GM19467 (cell line): Measurements from ENCODE around the gene WNT7B.

ENCODE experiments used
- ATAC-seq: cut with Tn5 transposase; IDR thresholded peaks from one replicate; pipeline ENCODE4 v1.9.1; 2021; ENCODE audit warnings: mild to moderate bottlenecking, moderate library complexity; ENCODE audit not compliant: unreplicated experiment

Gene WNT7B

DNA sequence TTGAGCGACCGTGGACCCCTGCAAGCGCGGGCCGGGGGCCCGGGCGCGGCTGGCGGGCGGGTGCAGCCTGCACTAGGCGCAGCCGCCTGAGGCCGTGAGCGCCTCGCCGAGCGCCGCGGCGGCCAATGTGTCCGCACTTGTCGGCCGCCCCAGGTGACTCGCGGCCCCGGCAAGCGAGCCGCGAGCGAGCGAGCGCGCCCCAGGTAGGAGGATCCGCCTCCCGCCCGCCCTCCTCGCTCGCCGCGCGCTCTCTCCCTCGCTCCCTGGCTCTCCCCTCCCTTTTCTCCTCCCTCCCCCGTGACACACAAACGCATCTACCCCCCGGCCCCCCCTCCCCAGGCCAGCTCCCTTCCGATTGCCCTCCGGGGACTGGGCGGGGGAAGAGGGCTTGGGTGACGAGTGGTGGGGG lies at the start of gene WNT7B:
Gene WNT7B (minus strand): TSS at position 160 of the 409 bp plus-strand sequence. CDS start 408 bp downstream, outside the sequence.
- no peak for ATAC-seq

DNA sequence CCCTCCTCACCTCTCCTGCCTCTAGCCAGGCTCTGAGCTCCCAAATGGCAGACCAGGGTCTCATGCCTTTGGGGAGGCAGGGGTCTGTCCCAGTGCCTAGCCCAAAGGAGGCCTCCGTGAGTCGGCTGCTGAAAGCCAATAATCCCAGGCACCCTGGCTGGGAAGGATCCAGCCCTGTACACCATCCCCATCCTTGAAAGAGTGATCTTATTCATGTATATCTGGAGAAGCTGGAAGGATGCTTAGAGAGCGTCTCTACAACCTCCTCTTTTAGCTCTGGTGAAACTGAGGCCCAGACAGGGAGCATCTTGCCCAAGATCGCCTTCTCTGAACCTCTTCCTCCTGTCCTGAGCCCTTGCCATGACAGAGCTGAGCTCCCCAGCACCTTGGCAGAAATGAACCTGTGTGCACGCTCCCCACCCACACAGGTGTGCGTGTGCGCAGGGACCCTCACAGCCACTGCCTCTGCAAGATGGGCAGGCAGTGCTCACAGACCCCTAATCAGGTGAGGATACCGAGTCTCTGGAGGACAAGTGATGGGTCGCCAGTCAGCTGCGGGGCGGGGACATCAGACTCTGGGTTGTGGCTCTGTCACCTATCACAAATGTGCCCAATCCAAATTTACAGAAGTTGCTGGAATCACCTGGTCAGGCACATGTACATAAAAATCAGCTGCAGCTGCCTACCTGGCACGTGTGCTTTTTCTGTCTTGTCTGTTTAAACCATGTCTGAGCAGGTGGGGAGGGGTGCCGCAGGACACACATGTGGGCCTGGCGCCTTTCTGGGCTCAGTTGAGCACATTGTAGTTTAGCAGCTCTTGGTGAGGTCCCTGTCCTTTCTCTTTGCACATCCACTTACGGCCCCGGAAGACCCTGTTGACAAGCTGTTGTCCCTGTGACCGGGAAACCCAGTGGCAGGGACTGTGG lies 49.3 kb upstream of the WNT7B start:
- ATAC-seq = no peak

DNA sequence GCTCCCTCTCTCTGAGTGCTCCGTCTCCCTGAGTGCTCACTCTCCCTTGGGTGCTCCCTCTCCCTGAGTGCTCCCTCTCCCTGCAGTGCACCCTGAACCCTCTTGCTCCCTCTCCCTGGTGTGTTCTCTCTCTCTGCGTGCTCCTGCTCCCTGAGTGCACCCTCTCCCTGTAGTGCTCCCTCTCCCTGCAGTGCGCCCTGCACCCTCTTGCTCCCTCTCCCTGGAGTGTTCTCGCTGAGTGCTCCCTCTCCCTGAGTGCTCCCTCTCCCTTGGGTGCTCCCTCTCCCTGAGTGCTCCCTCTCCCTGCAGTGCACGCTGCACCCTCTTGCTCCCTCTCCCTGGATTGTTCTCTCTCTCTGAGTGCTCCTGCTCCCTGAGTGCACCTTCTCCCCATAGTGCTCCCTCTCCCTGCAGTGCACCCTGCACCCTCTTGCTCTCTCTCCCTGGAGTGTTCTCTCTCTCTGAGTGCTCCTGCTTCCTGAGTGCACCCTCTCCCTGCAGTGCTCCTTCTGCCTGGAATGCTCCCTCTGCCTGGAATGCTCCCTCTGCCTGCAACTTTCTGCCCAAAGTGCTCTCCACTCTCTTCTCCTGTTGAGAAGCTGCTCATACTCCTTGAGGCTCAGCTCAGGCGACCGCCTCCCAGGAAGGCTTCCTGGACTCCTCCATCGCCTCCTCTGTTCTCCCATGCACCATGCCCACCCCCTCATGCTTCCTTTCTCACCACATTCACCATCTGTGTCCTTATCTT lies 48.4 kb upstream of the WNT7B start:
- no peak for ATAC-seq

DNA sequence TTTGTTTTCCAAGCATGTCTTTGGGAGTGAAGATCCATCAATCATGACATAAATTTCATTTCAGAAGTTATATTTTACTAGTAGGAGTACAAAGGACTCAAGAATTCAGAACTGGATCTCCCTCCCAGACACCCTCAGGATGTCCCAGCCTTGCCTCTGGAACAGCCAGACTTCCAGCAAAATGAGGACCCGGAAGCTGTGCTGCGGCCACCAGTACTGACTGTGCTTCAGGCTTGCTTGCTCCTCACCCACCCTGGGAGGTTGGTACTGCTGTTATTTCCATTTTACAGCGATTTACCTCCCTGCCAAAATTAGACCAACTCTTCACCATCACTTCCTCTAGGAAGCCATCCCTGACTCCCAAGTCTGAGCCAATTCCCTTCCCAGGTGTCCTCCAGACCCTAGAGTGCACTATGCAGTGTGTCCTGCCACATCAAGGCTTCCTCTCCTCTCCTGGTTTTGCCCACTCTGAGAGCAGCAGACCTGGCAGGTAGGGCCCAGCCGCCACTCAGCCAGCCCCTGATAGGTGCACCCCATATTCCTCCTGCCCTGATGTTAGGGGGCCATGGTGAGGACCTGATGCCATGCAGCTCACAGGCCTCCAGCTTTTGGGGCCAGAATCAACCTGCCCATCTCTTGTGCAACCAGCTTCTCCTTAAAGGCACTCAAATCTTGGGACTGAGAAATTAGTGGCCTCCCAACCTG lies 47.3 kb upstream of the WNT7B start:
- ATAC-seq = no peak

DNA sequence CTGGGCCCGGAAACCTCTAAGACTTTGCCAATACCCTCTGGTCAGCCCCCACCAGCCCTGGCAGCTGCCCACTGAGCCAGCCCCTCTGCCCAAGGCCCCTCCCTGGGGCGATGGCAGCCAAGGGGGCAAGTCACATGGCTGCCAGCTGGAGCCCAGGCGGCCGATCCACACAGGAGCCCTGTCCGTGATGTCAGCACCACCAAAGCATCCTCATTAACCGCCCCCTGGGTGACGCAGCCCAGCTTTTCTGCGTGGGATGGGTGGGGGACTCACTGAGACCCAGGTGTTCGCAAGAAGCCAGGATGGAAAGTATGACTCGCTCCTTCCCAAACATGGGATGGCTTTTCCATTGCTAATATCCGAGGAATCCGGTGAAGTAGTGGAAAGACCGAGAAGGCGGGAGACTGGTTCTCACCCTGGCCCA lies 46.6 kb upstream of the WNT7B start:
- ATAC-seq = no peak

DNA sequence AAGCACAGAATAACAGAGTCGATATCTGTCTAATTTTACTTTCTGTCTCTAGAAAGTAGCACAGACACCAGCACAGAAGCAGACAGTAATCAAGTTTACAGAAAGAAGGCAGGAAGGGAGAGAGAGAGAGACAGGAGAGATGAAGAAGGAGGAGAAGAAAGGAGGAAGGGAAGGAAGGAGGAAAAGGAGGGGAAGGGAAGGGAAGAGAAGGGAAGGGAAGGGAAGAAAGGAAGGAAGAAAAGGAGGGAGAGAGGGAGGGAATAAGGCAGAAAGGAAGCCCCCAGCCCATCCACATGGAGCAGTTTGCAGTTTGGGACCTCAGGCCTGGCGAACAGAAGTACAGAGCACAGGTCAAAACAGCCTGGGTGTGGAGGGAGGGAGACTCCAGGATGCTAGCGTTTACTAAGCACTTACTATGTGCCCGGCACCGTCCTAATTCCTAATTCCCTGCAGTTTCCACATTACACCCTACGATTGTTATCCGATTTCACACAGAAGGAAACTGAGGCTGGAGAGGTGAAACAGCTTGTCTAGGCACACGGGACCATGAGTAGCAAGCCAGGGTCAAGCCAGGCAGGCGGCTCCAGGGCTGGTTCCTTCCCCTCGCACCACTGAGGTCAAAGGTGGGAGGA lies 46.0 kb upstream of the WNT7B start:
- ATAC-seq = no peak

DNA sequence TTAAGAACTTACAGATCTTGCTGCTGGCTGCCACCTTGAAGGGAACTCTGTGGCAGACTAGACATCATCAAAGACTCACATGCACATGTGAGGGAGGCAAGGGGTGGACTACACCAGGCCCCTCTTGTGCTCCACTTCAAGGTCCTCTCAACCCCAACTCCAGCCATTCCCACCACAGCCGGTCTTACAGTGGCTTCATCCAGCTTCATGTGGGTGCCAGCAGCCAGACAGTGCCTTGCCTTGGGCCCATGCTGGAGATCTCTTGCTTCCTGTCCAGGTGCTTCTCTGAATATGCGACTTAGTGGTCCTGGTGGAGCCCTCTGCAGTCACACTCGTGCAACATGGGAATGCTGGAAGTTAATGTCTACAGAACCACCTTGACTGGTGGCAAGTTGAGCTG lies 44.6 kb upstream of the WNT7B start:
- no peak for ATAC-seq

DNA sequence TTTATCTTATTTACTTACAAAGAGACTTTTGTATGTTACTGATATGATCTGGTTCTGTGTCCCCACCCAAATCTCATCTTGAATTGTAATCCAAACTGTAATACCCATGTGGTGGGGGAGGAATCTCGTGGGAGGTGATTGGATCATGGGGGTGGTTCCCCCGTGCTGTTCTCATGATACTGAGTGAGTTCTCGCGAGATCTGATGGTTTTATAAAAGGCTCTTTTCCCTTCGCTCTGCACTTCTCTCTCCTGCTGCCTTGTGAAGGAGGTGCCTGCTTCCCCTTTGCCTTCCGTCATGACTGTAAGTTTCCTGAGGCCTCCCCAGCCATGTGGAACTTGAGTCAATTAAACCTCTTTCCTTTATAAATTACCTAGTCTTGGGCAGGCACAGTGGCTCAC lies 42.4 kb upstream of the WNT7B start:
- ATAC-seq = no peak

DNA sequence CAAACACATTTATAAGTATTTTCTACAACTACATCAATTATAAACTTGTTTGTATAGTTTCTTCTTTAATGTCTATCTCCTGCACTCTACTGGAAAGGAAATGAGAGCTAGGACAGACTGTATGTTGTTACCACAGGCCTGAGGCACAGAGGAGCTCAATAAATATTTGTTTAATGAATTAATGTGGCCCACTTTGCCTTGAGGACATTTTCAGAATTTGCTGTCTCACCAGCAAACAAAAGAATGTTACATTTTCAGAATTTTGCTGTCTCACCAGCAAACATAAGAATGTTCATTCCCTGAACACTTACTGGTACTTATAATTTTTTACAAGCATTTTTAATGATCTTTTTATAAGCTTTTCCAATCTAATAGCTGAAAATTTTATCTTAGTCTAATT lies 41.9 kb upstream of the WNT7B start:
- no peak for ATAC-seq

DNA sequence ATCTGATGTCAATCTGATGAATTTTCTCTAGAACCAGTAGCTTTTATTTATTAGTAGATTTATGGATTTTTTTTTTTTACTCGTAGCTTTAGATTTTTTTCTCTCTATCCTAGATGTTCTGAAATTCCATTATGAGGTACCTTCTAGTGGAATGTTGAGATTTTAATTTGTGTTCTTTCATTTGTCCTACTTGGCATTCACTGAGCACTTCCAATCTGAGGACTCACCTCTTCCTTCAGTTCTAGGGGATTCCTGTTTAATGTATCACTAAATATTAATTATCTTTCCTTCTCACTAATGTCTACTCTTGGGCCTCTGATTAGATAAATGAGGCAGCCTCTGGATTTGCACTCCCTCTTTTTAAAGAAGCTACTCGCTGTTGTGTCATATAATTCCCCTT lies 40.2 kb upstream of the WNT7B start:
- ATAC-seq = no peak

DNA sequence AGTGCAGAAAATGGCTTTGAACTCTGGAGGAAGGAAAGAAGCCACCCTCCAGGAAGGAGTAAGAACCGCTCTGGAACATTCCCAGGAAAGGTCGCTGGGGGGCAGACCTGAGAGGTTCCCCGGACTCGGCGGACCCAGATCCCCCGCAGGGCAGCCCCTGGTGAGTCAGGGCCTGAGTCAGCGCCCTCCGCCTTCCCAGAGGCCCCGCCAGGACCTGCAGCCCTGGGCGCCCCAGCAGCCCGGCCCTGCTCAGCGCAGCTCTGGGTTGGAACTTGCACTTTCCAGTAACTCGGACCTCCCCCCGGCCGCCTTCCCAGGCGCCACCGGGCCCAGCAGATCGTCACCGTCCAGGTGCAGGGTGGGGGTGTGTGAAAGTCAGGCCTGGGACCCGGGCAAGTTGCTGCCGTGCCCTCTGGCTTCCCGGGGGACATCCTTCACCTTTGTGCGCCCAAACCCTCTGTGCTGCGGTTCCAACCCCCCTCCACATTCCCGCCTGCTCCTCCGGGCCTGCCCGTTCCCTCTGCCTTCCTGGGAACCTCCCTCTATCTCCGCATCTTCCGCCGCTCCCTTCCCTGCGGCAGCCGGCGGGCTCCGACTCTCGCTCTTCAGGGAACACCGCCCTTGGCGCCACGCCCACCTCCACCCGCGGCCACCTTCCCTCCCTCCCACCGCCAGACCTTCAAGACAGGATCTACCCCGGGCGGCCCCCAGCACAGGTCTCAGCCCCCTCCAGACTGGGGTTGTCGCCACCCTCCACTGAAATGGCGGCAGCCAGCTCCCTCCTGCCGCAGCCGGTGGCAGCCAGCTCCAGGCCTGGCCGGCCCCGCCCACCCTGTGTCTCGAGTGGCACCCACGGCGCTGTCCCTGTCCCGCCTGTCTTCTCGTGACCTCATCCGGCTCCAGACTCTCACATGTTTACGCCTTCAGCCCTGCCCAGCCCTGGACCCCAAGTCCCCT lies 36.8 kb upstream of the WNT7B start:
- ATAC-seq = peak; percentile 78

DNA sequence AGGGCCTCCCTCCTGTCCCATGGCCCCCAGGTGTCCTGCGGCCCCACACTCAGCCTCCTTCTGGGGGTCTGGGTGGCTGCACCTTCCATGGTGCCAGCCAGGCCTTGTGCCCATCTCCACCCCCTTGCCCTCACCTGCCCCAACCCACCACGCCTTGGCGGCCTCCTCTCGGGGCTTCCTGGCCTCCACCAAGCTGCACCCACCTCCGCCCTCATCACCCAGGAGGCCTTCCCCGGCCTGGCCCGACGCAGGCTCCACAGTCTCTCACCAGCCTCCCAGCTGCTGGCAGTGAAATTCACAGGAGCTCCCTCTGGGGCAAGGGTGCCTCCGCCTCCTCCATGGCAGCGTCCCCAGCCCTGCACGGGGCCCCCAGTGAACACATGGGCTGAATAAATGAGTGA lies 35.9 kb upstream of the WNT7B start:
- ATAC-seq = no peak

DNA sequence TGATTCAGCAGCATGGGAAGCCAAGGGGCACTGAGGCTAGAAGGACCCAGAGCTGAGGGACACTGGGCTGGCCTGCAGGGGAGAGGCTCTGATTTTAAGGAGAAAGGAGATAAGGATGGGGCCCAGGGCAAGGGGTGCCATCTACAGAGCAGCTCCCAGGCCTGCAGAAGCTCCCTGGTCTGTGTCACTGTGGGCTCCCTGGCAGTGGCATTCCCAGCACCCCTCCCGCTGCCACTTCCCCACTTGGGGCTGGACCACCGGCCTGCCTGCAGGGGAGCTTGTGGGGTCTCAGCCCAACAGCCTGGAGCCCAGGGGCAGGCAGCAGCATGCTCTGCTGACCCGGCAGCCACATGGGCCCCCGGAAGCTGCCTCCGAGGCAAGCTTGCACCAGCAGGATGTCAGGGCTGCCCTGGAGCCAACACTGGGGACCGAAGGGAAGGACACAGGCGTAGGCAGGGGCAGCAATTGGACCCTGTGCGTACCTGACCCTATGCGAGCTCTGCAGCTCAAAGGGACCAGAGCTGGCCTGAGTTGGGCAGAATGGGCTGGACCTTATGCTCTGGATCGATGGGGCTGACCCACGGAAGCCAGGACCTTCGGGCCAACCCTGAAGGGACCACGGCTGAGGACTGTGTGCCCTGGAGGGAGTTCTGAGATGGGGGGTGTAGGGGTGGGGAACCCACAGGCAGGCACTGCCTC lies 35.4 kb upstream of the WNT7B start:
- no peak for ATAC-seq

DNA sequence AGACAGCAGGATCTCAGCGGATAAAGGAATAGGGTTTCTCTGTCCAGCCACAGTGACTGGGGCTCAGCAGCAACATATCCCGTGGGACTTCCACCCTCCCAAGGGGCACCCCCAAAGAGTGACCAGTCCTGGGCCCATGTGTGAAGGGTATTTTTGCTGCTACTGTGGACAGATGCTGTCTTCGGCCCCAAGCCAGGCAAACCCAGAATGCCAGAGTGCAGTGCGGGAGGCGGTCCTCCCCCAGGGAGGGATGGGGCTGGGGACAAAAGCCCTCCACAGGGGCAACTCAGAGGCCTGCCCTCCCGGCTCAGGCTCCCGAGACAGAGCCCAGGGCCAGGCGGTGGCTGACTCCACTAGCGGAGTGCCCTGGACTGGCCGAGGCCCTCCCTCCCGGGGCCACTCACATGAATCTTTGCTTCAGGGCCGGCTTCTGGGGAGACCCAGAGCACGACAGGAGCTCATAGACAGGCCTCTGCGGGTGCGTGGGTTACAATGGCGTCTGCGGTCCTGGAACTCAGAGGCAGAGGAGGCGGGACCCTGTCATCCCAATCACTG lies 34.7 kb upstream of the WNT7B start:
- ATAC-seq = no peak

DNA sequence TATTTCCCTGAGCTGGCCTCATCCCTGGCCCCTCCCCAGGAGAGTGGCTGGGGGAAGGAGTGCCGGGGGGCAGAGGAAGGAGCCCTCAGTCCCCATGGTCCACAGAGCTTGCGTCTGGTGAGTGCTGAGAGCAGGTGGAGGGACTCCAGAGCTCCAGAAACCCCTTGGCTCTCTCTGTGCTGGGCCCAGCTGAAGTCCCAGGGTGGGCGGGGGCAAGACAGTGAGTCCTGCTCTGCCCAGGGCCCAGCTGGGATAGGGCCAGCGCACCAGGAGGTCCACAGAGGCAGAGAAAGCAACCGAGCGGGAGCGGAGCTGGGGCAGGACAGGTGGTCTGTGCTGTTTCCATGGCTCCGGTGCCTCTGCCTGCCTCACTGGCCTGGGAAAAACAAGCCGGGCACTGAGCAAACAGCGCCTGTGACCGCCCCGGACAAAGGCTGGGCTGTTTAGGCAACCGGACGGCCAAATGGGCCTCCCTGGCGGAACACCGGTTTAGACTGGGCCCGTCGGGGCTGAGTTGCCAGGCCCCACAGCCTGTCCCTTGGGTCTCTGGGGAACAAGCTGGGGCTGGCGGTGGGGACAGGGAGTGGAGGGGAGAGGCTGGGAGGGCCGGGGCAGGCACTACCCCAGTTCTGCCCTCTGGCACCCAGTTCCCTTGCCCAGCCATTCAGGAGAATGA lies 34.1 kb upstream of the WNT7B start:
- ATAC-seq = no peak

DNA sequence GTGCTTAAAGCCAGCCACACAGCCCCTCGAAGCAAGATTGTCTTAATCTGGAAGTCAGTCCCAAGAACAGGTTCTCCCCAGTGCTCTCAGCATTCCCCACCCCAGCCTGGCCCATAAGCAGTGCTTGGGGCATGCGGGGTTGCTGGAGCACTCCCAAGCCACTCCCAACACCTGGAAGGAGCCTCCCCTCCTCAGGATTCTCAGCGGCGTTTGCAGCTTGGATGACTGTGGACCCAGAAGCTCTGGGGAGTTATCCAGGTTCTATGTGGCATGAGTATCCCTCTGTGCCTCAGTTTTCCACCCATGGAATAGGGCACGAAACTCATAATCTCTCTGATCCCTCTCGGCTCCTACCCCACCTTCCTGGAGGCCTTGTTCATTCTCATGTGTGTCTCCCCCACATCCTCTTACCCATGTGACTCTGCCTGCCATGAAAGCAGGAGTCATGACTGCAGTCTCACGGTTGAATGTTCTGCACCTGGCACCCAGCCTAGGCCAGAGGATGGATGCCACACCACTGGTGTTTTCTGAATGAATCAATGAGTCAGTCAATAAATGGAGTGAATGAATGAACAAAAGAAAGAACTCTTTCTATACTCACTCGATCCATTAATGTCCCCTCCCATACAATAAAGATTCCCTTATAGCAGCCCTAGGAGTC lies 33.4 kb upstream of the WNT7B start:
- ATAC-seq = no peak

DNA sequence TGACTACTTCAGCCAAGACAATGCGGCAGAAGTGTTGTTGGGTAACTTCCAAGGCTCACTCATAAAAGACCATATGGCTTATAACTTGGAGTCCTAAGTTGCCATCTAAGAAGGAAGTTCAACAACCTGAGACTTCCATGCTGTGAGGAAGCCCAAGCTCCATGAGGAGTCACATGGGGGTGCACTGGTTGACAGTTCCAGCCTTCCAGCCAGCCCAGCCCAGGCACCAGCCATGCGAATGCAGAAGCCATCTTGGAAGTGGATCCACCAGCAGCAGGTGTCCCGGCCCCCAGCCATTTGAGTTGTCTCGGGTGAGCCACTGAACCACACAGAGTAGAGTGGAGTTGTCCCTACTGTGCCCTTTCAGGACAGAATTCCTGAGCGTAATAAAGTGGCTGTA lies 32.8 kb upstream of the WNT7B start:
- ATAC-seq = no peak
